Peyer's patch (tissue), 4 donors: ENCODE measurements around the gene TPPP3.

Source experiments
- CTCF ChIP-seq, 6 experiments: fragments of 450-650 bp in 4 of 6; fragments of 200-600 bp in 2 of 6; sonication (generic) in 1 of 6; IDR thresholded peaks; one replicate each; pipeline ENCODE4 v1.5.1; 2017 to 2019; ENCODE audit warnings: antibody characterized with exemption in 6 of 6, mild to moderate bottlenecking in 3 of 6, moderate library complexity in 1 of 6
- POLR2A ChIP-seq, 2 donors: fragments of 450-650 bp; IDR thresholded peaks; one replicate each; pipeline ENCODE4 v1.5.1; 2017; ENCODE audit warnings: antibody characterized with exemption in 2 of 2, mild to moderate bottlenecking in 2 of 2, moderate library complexity in 2 of 2

- no peak for TF ChIP-seq CTCF (IDR thresholded peaks at IDR 0.05)
- TF ChIP-seq POLR2A (IDR thresholded peaks at IDR 0.05) = no peak
Measured at GRCh38 chr16:67341250-67341649, 52.0 kb downstream of the TPPP3 start.
